SU-DHL-6 (cell line): ENCODE measurements around the gene KL.

ENCODE experiments used
- EZH2phosphoT487 ChIP-seq: fragments of 200-600 bp; sonication (generic), shearing (Covaris generic); conservative IDR thresholded peaks from 2 replicates; pipeline ENCODE4 v1.6.1; 2018; ENCODE audit warnings: mild to moderate bottlenecking, antibody characterized with exemption, low read length, moderate library complexity, mixed read lengths
- TF ChIP-seq, protein P1 (sequence below): fragments of 200-600 bp; sonication (generic); IDR thresholded peaks from one replicate; pipeline ENCODE4 v1.5.1; 2017; ENCODE audit warnings: antibody characterized with exemption, mild to moderate bottlenecking, low read length, moderate library complexity; ENCODE audit not compliant: insufficient read depth, poor library complexity, severe bottlenecking

DNA sequence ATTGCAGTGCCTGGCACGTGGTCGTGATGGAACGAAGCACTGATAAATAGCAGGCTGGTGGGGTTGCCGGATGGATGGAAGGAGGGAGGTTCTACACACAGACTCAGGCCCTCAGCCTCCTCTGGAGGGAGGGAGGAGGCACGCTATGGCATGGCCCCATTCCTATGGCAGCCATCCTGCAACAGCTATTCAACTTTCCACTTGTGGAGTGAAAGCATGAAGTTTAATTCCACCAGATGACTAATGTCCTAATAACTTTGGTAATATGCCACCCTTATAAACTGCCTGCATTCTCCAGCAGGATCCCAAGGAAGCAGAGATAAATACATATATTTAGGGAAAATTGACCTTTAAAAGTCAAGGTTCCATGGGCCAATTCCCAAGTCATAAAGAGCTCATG, 92.4 kb downstream of the KL start:
- TF ChIP-seq EZH2phosphoT487, result no peak
- TF ChIP-seq, protein P1, sequence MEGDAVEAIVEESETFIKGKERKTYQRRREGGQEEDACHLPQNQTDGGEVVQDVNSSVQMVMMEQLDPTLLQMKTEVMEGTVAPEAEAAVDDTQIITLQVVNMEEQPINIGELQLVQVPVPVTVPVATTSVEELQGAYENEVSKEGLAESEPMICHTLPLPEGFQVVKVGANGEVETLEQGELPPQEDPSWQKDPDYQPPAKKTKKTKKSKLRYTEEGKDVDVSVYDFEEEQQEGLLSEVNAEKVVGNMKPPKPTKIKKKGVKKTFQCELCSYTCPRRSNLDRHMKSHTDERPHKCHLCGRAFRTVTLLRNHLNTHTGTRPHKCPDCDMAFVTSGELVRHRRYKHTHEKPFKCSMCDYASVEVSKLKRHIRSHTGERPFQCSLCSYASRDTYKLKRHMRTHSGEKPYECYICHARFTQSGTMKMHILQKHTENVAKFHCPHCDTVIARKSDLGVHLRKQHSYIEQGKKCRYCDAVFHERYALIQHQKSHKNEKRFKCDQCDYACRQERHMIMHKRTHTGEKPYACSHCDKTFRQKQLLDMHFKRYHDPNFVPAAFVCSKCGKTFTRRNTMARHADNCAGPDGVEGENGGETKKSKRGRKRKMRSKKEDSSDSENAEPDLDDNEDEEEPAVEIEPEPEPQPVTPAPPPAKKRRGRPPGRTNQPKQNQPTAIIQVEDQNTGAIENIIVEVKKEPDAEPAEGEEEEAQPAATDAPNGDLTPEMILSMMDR, result no peak
